GM23338 (cell line): ENCODE results near the gene AKR7A3. TPM values are rescaled to one million over a fixed set of nuclear protein-coding genes. Genes with fewer than 3 reads are reported as not detected.

Experiments
- ATAC-seq: fragments of 200-7000 bp; cut with Tn5 transposase; 3 replicates; pipeline ENCODE4 v1.9.1; 2020
- DNase-seq: peaks from one replicate; pipeline ENCODE4 v3.0.0-alpha.2; 2015; ENCODE audit warnings: low spot score
- H2AFZ ChIP-seq: fragments of 200-600 bp; sonication (generic); 2 replicates; pipeline ENCODE4 v1.8.0; 2016; ENCODE audit warnings: antibody characterized with exemption, mild to moderate bottlenecking, moderate library complexity
- H3F3A ChIP-seq: fragments of 200-600 bp; sonication (generic); replicated peaks from 2 replicates; pipeline ENCODE4 v1.8.0; 2017; ENCODE audit warnings: antibody characterized with exemption, mixed run types, low read depth
- H3K27ac ChIP-seq: fragments of 200-600 bp; sonication (generic); 2 replicates; pipeline ENCODE4 v1.6.1; 2016; ENCODE audit warnings: low read depth
- H3K27me3 ChIP-seq: fragments of 200-600 bp; sonication (generic); 2 replicates; pipeline ENCODE4 v1.8.0; 2016; ENCODE audit warnings: mild to moderate bottlenecking, mixed run types, moderate library complexity; ENCODE audit not compliant: insufficient read depth
- H3K36me3 ChIP-seq: fragments of 200-600 bp; sonication (generic); 2 replicates; pipeline ENCODE4 v1.8.0; 2016; ENCODE audit warnings: mild to moderate bottlenecking; ENCODE audit not compliant: insufficient read depth
- H3K4me1 ChIP-seq: fragments of 200-600 bp; sonication (generic); 2 replicates; pipeline ENCODE4 v1.8.0; 2016; ENCODE audit warnings: mild to moderate bottlenecking, moderate library complexity; ENCODE audit not compliant: insufficient read depth
- H3K4me2 ChIP-seq: fragments of 200-600 bp; sonication (generic); 2 replicates; pipeline ENCODE4 v1.7.1; 2017; ENCODE audit warnings: mixed run types
- H3K4me3 ChIP-seq: fragments of 200-600 bp; sonication (generic); 2 replicates; pipeline ENCODE4 v1.6.1; 2016; ENCODE audit warnings: mixed run types
- H3K79me2 ChIP-seq: fragments of 200-600 bp; sonication (generic); replicated peaks from 2 replicates; pipeline ENCODE4 v1.8.0; 2017; ENCODE audit warnings: mild to moderate bottlenecking; ENCODE audit not compliant: insufficient read depth
- H3K9me2 ChIP-seq: fragments of 200-600 bp; sonication (generic); 2 replicates; pipeline ENCODE4 v1.8.0; 2017; ENCODE audit not compliant: insufficient read depth
- H4K20me1 ChIP-seq: fragments of 200-600 bp; sonication (generic); replicated peaks from 2 replicates; pipeline ENCODE4 v1.8.0; 2017; ENCODE audit warnings: mild to moderate bottlenecking; ENCODE audit not compliant: insufficient read depth
- H3K27ac Mint-ChIP-seq: 2 replicates; pipeline ENCODE4 v1.8.0; 2020; ENCODE audit warnings: inconsistent platforms, mild to moderate bottlenecking, moderate library complexity, mixed read lengths
- H3K27me3 Mint-ChIP-seq: 3 replicates; pipeline ENCODE4 v1.8.0; 2022; ENCODE audit warnings: low read depth, mild to moderate bottlenecking, moderate library complexity, mixed read lengths, inconsistent platforms; ENCODE audit not compliant: insufficient read depth, poor library complexity
- H3K36me3 Mint-ChIP-seq: 3 replicates; pipeline ENCODE4 v1.8.0; 2021; ENCODE audit warnings: low read depth, mild to moderate bottlenecking, inconsistent platforms, moderate library complexity, mixed read lengths
- H3K4me1 Mint-ChIP-seq: 3 replicates; pipeline ENCODE4 v1.8.0; 2020; ENCODE audit warnings: mild to moderate bottlenecking, inconsistent platforms, mixed read lengths
- H3K4me3 Mint-ChIP-seq: 3 replicates; pipeline ENCODE4 v1.8.0; 2021; ENCODE audit warnings: moderate library complexity, mild to moderate bottlenecking, inconsistent platforms, mixed read lengths
- H3K9me3 Mint-ChIP-seq: 3 replicates; pipeline ENCODE4 v1.8.0; 2020; ENCODE audit warnings: moderate library complexity, mild to moderate bottlenecking, inconsistent platforms, mixed read lengths
- CREB1 ChIP-seq: fragments of 250-450 bp; sonication (Bioruptor Pico); IDR thresholded peaks from 2 replicates; pipeline ENCODE4 v1.5.0; 2020; ENCODE audit warnings: low read depth, mild to moderate bottlenecking, moderate library complexity
- CTCF ChIP-seq, 2 experiments: fragments of 200-600 bp in 1 of 2; sonication (generic) in 1 of 2; conservative IDR thresholded peaks; 2 replicates each; pipeline versions ENCODE4 v1.5.1 to v1.6.1; 2016 to 2017; ENCODE audit warnings: antibody characterized with exemption in 2 of 2, low read depth in 2 of 2, mild to moderate bottlenecking in 2 of 2, moderate library complexity in 1 of 2
- ETS1 ChIP-seq: IDR thresholded peaks from 2 replicates; pipeline ENCODE4 v1.6.1; 2016; ENCODE audit warnings: antibody characterized with exemption
- EZH2 ChIP-seq: fragments of 200-600 bp; sonication (generic); IDR thresholded peaks from one replicate; pipeline ENCODE4 v1.8.0; 2017; ENCODE audit warnings: antibody characterized with exemption, mild to moderate bottlenecking, low read depth; ENCODE audit not compliant: unreplicated experiment
- EZH2phosphoT487 ChIP-seq: fragments of 200-600 bp; sonication (generic); IDR thresholded peaks from one replicate; pipeline ENCODE4 v1.8.1; 2018; ENCODE audit warnings: antibody characterized with exemption; ENCODE audit not compliant: unreplicated experiment
- JUNB ChIP-seq: IDR thresholded peaks from one replicate; pipeline ENCODE4 v1.6.1; 2016; ENCODE audit warnings: antibody characterized with exemption; ENCODE audit not compliant: unreplicated experiment
- NANOG ChIP-seq: IDR thresholded peaks from 2 replicates; pipeline ENCODE4 v1.6.1; 2016; ENCODE audit warnings: antibody characterized with exemption, borderline replicate concordance
- POLR2AphosphoS5 ChIP-seq: IDR thresholded peaks from 2 replicates; pipeline ENCODE4 v1.6.1; 2016; ENCODE audit warnings: antibody characterized with exemption, low read depth
- REST ChIP-seq: IDR thresholded peaks from one replicate; pipeline ENCODE4 v1.6.1; 2018; ENCODE audit warnings: antibody characterized with exemption; ENCODE audit not compliant: unreplicated experiment
- STAT1 ChIP-seq: IDR thresholded peaks from one replicate; pipeline ENCODE4 v1.6.1; 2016; ENCODE audit warnings: antibody characterized with exemption; ENCODE audit not compliant: unreplicated experiment
- ZNF114 ChIP-seq: fragments of 250-450 bp; sonication (Bioruptor Pico); IDR thresholded peaks from 2 replicates; pipeline ENCODE4 v1.5.0; 2020; ENCODE audit warnings: mild to moderate bottlenecking, moderate library complexity
- ZNF331 ChIP-seq: fragments of 250-450 bp; sonication (Bioruptor Pico); IDR thresholded peaks from 2 replicates; pipeline ENCODE4 v1.5.0; 2020; ENCODE audit warnings: low read depth, mild to moderate bottlenecking, moderate library complexity
- ZNF462 ChIP-seq: fragments of 250-450 bp; sonication (Bioruptor Pico); IDR thresholded peaks from 2 replicates; pipeline ENCODE4 v1.5.0; 2020; ENCODE audit warnings: mild to moderate bottlenecking, moderate library complexity
- polyA plus RNA-seq: library from polyadenylated mRNA; unstranded; fragments of >200 nt; fragmentation: Nextera tagmentation; extraction: Ambion mirVana; gene quantifications from 2 replicates; pipeline ENCODE4 v1.2.1, GENCODE V29; 2016
- total RNA-seq: library from RNA; depleted of rRNA; stranded (reverse); fragments of >200 nt; shearing (Covaris generic); gene quantifications from 2 replicates; pipeline ENCODE4 v1.2.3, GENCODE V29; 2014

AKR7A3 gene
- total and polyA plus RNA-seq, 2 experiments from 2014 or later, result 0.14 to 0.86 TPM

GRCh38 chr1:19327301-19327700 is 38.7 kb upstream of the AKR7A3 start:
- no peaks in the 10 kb centered on the region for H3K79me2 ChIP-seq
- H3F3A ChIP-seq, result no peaks in the 10 kb centered on the region
- H3K4me1 ChIP-seq, result no peaks in the 10 kb centered on the region
- H3K9me2 ChIP-seq, result no peaks in the 10 kb centered on the region
- H3K4me3 ChIP-seq, result no peak overlapping the region
- H3K4me1 Mint-ChIP-seq, result no peaks in the 10 kb centered on the region
- H3K27ac Mint-ChIP-seq, result no peak overlapping the region
- DNase-seq (no peak), ATAC-seq (no peak)
- no peak overlapping the region for H3K27ac ChIP-seq
- H3K4me2 ChIP-seq, result no peak overlapping the region
- H3K36me3 Mint-ChIP-seq, result peaks cover 10% of the 10 kb centered on the region
- TF ChIP-seq ZNF331 (CRISPR knock-in tag) (no peak), STAT1 (no peak), JUNB (no peak), ETS1 (no peak), NANOG (no peak), CREB1 (CRISPR knock-in tag) (no peak), POLR2AphosphoS5 (no peak), ZNF462 (no peak), EZH2phosphoT487 (no peak), CTCF (conservative IDR thresholded peaks at IDR 0.05; ENCODE audit: low read depth in 2 of 2) (no peak), REST (no peak), EZH2 (no peak), ZNF114 (CRISPR knock-in tag) (no peak)
- no peak overlapping the region for H2AFZ ChIP-seq
- H3K36me3 ChIP-seq, result no peaks in the 10 kb centered on the region
- H4K20me1 ChIP-seq, result no peaks in the 10 kb centered on the region; the same call in 1 of the 2 replicates
- H3K9me3 Mint-ChIP-seq, result no peaks in the 10 kb centered on the region
- H3K27me3 Mint-ChIP-seq, result peaks cover 8% of the 10 kb centered on the region
- no peak overlapping the region for H3K4me3 Mint-ChIP-seq
- no peaks in the 10 kb centered on the region for H3K27me3 ChIP-seq
